H4 (cell line): ENCODE measurements around the gene RHAG. TPM values are rescaled to one million over a fixed set of nuclear protein-coding genes. Genes with fewer than 3 reads are reported as not detected.
A peak's percentile ranks its signal among the peaks of the same experiment; 100 is the strongest.

Experiments used
- DNase-seq: peaks from one replicate; pipeline ENCODE4 v3.0.0-alpha.2; 2015; ENCODE audit warnings: low spot score
- total RNA-seq: library from RNA; depleted of rRNA; stranded (reverse); fragments of >200 nt; shearing (Covaris generic); gene quantifications from 2 replicates; pipeline ENCODE4 v1.2.3, GENCODE V29; 2014; rRNA removed

RHAG gene
- total RNA-seq, 1 experiment from 2014 or later, result not detected

GRCh38 chr6:49565261-49565660, 71.4 kb downstream of the RHAG start:
- no peak for DNase-seq

GRCh38 chr6:49564552-49564951, 72.1 kb downstream of the RHAG start:
- no peak for DNase-seq

- DNase-seq, result no peak
Measured at GRCh38 chr6:49563006-49563886, 73.4 kb downstream of the RHAG start.

- no peak for DNase-seq
Measured at GRCh38 chr6:49558238-49558637, 78.4 kb downstream of the RHAG start.

- no peak for DNase-seq
Measured at GRCh38 chr6:49557177-49557576, 79.5 kb downstream of the RHAG start.

- peak; percentile 88 for DNase-seq
Measured at GRCh38 chr6:49556429-49556837, 80.2 kb downstream of the RHAG start.

GRCh38 chr6:49555951-49556350, 80.7 kb downstream of the RHAG start:
- no peak for DNase-seq

Other genes starting within 250 kb of the RHAG start
- gene MMUT, start 173.6 kb downstream of the RHAG start, total RNA-seq, result 9.9 and 11.1 TPM in 2 replicates
- gene CENPQ, start 173.5 kb downstream of the RHAG start, total RNA-seq, result 16.1 and 22.8 TPM in 2 replicates
- gene GLYATL3, start 136.9 kb downstream of the RHAG start, total RNA-seq, result not detected in 2 replicates
- 2.6 and 2.9 TPM in 2 replicates for gene C6orf141, start 86.2 kb downstream of the RHAG start, total RNA-seq
- gene CRISP2, start 76.7 kb upstream of the RHAG start, total RNA-seq, result 0.08 and 0.23 TPM in 2 replicates
- not detected in 2 replicates for gene CRISP3, start 107.5 kb upstream of the RHAG start, total RNA-seq
- gene PGK2, start 150.4 kb upstream of the RHAG start, total RNA-seq, result not detected in 2 replicates
- not detected in 2 replicates for gene CRISP1, start 229.7 kb upstream of the RHAG start, total RNA-seq